SK-N-MC (cell line): ENCODE data around the gene MSL3.

Source experiments
- DNase-seq: peaks from one replicate; pipeline ENCODE4 v3.0.0-alpha.2; 2011; ENCODE audit warnings: low read depth, low spot score
- H3K27ac ChIP-seq: fragments of 200-600 bp; sonication (generic); 2 replicates; pipeline ENCODE4 v1.5.1; 2016; ENCODE audit warnings: mixed run types
- H3K36me3 ChIP-seq: fragments of 200-600 bp; sonication (generic); 2 replicates; pipeline ENCODE4 v1.6.1; 2017; ENCODE audit warnings: antibody characterized with exemption, low read length, mixed read lengths; ENCODE audit not compliant: insufficient read depth
- H3K4me3 ChIP-seq: fragments of 200-600 bp; sonication (generic); 2 replicates; pipeline ENCODE4 v1.5.1; 2016
- H3K9ac ChIP-seq: fragments of 200-600 bp; sonication (generic); 2 replicates; pipeline ENCODE4 v1.8.0; 2017; ENCODE audit warnings: mixed run types, mixed read lengths; ENCODE audit not compliant: insufficient read length
- H3K9me3 ChIP-seq: fragments of 200-600 bp; sonication (generic); 2 replicates; pipeline ENCODE4 v1.6.1; 2017; ENCODE audit warnings: low read depth, mild to moderate bottlenecking, antibody characterized with exemption, low read length, moderate library complexity, mixed read lengths
- EZH2 ChIP-seq: fragments of 200-600 bp; sonication (generic); IDR thresholded peaks from one replicate; pipeline ENCODE4 v1.6.1; 2017; ENCODE audit warnings: antibody characterized with exemption
- FOXP2 ChIP-seq: optimal IDR thresholded peaks from 2 replicates; pipeline ENCODE3; 2011; ENCODE audit warnings: mild to moderate bottlenecking, moderate library complexity; ENCODE audit not compliant: insufficient read depth; ENCODE audit errors: extremely low read length, control extremely low read depth
- POLR2AphosphoS5 ChIP-seq: IDR thresholded peaks from 2 replicates; pipeline ENCODE4 v1.6.1; 2012; ENCODE audit warnings: mild to moderate bottlenecking, low read depth, low read length, borderline replicate concordance

Gene MSL3

GRCh38 chrX:11791090-11791489, 33.1 kb downstream of the MSL3 start:
- DNase-seq = no peak
- H3K36me3 ChIP-seq = no peaks in the 10 kb centered on the region
- H3K4me3 ChIP-seq = no peak overlapping the region
- no peak overlapping the region for H3K9ac ChIP-seq
- no peak overlapping the region for H3K27ac ChIP-seq
- TF ChIP-seq EZH2 (no peak), FOXP2 (no peak), POLR2AphosphoS5 (no peak)
- no peaks in the 10 kb centered on the region for H3K9me3 ChIP-seq

- H3K9ac ChIP-seq = no peak overlapping the region
- TF ChIP-seq POLR2AphosphoS5 = no peak
- TF ChIP-seq EZH2 = no peak
- TF ChIP-seq FOXP2 = no peak
- no peak overlapping the region for H3K4me3 ChIP-seq
- DNase-seq = no peak
- H3K9me3 ChIP-seq = no peaks in the 10 kb centered on the region
- H3K27ac ChIP-seq = no peak overlapping the region
- H3K36me3 ChIP-seq = no peaks in the 10 kb centered on the region
Measured at GRCh38 chrX:11791537-11791936, 33.5 kb downstream of the MSL3 start.

- TF ChIP-seq POLR2AphosphoS5 = no peak
- no peak for TF ChIP-seq FOXP2
- TF ChIP-seq EZH2 = no peak
- no peak overlapping the region for H3K4me3 ChIP-seq
- DNase-seq = no peak
- no peaks in the 10 kb centered on the region for H3K36me3 ChIP-seq
- no peaks in the 10 kb centered on the region for H3K9me3 ChIP-seq
- no peak overlapping the region for H3K27ac ChIP-seq
- H3K9ac ChIP-seq = no peak overlapping the region
Measured at GRCh38 chrX:11792461-11793421, 34.7 kb downstream of the MSL3 start.

- no peak overlapping the region for H3K4me3 ChIP-seq
- TF ChIP-seq POLR2AphosphoS5 (no peak), FOXP2 (no peak), EZH2 (no peak)
- no peak overlapping the region for H3K9ac ChIP-seq
- no peak overlapping the region for H3K27ac ChIP-seq
- DNase-seq = no peak
- H3K9me3 ChIP-seq = no peaks in the 10 kb centered on the region
- H3K36me3 ChIP-seq = no peaks in the 10 kb centered on the region
Measured at GRCh38 chrX:11793734-11794133, 35.7 kb downstream of the MSL3 start.

GRCh38 chrX:11813341-11813740, 55.3 kb downstream of the MSL3 start:
- no peak for DNase-seq
- no peaks in the 10 kb centered on the region for H3K36me3 ChIP-seq
- TF ChIP-seq POLR2AphosphoS5 (no peak), EZH2 (no peak), FOXP2 (no peak)
- no peak overlapping the region for H3K4me3 ChIP-seq
- H3K27ac ChIP-seq = no peak overlapping the region
- H3K9ac ChIP-seq = no peak overlapping the region
- H3K9me3 ChIP-seq = no peaks in the 10 kb centered on the region
